Measurements from ENCODE around the gene JAKMIP2.

Gene JAKMIP2

GRCh38 chr5:147776989-147777388 is 5.5 kb downstream of the JAKMIP2 start:
- TF ChIP-seq CTCF (IDR thresholded peaks at IDR 0.05; ENCODE audit: insufficient read depth, low read depth, low read length, missing control alignments): no peak
- DNase-seq (ENCODE audit: low read depth): no peak
- H3K4me3 ChIP-seq (ENCODE audit: low read depth, low read length): no peak overlapping the region

- H3K4me3 ChIP-seq (ENCODE audit: low read depth, low read length): no peak overlapping the region
- DNase-seq (ENCODE audit: low read depth): no peak
- no peak for TF ChIP-seq CTCF (IDR thresholded peaks at IDR 0.05; ENCODE audit: insufficient read depth, low read depth, low read length, missing control alignments)
Measured at GRCh38 chr5:147773587-147773986, 8.9 kb downstream of the JAKMIP2 start.

GRCh38 chr5:147773139-147773538 is 9.4 kb downstream of the JAKMIP2 start:
- TF ChIP-seq CTCF (IDR thresholded peaks at IDR 0.05; ENCODE audit: insufficient read depth, low read depth, low read length, missing control alignments): no peak
- H3K4me3 ChIP-seq (ENCODE audit: low read depth, low read length): no peak overlapping the region
- DNase-seq (ENCODE audit: low read depth): no peak

GRCh38 chr5:147767048-147767447 is 15.5 kb downstream of the JAKMIP2 start:
- H3K4me3 ChIP-seq (ENCODE audit: low read depth, low read length): no peak overlapping the region
- no peak for TF ChIP-seq CTCF (IDR thresholded peaks at IDR 0.05; ENCODE audit: insufficient read depth, low read depth, low read length, missing control alignments)
- DNase-seq (ENCODE audit: low read depth): no peak

GRCh38 chr5:147763791-147764525 is 18.6 kb downstream of the JAKMIP2 start:
- no peak for TF ChIP-seq CTCF (IDR thresholded peaks at IDR 0.05; ENCODE audit: insufficient read depth, low read depth, low read length, missing control alignments)
- DNase-seq (ENCODE audit: low read depth): no peak
- no peak overlapping the region for H3K4me3 ChIP-seq (ENCODE audit: low read depth, low read length)

- no peak overlapping the region for H3K4me3 ChIP-seq (ENCODE audit: low read depth, low read length)
- DNase-seq (ENCODE audit: low read depth): no peak
- no peak for TF ChIP-seq CTCF (IDR thresholded peaks at IDR 0.05; ENCODE audit: insufficient read depth, low read depth, low read length, missing control alignments)
Measured at GRCh38 chr5:147760086-147760875, 22.2 kb downstream of the JAKMIP2 start.
